Liver (tissue), 3 donors: ENCODE data around the gene NISCH.

Experiments used
- MAX ChIP-seq: IDR thresholded peaks from 2 replicates; pipeline ENCODE4 v1.6.1; 2016; ENCODE audit warnings: antibody characterized with exemption
- SP1 ChIP-seq: IDR thresholded peaks from 2 replicates; pipeline ENCODE4 v1.6.1; 2018; ENCODE audit warnings: antibody characterized with exemption, mild to moderate bottlenecking
- TF ChIP-seq, protein P1 (sequence below): fragments of 150-350 bp; IDR thresholded peaks from 2 replicates; pipeline ENCODE4 v1.5.1; 2017; ENCODE audit warnings: improper control_type of control experiment, low read depth, low read length; ENCODE audit not compliant: missing input control
- TF ChIP-seq, protein P2 (sequence below): IDR thresholded peaks from 2 replicates; pipeline ENCODE4 v1.6.1; 2016; ENCODE audit warnings: antibody characterized with exemption, mild to moderate bottlenecking
- TF ChIP-seq, protein P3 (sequence below): IDR thresholded peaks from 2 replicates; pipeline ENCODE4 v1.6.1; 2016; ENCODE audit warnings: antibody characterized with exemption
- donor health status: healthy.
- donor health status: healthy.

DNA sequence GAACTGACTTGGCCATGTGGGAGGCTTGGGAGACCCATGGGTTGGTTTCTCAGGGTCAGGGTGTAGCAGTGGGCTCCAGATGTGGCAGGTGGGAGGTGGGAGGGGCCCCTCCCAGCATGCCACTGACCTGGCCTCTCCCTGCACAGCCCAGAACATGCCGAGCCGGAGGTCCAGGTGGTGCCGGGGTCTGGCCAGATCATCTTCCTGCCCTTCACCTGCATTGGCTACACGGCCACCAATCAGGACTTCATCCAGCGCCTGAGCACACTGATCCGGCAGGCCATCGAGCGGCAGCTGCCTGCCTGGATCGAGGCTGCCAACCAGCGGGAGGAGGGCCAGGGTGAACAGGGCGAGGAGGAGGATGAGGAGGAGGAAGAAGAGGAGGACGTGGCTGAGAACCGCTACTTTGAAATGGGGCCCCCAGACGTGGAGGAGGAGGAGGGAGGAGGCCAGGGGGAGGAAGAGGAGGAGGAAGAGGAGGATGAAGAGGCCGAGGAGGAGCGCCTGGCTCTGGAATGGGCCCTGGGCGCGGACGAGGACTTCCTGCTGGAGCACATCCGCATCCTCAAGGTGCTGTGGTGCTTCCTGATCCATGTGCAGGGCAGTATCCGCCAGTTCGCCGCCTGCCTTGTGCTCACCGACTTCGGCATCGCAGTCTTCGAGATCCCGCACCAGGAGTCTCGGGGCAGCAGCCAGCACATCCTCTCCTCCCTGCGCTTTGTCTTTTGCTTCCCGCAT, 31.8 kb downstream of the NISCH start:
- TF ChIP-seq, protein P1, sequence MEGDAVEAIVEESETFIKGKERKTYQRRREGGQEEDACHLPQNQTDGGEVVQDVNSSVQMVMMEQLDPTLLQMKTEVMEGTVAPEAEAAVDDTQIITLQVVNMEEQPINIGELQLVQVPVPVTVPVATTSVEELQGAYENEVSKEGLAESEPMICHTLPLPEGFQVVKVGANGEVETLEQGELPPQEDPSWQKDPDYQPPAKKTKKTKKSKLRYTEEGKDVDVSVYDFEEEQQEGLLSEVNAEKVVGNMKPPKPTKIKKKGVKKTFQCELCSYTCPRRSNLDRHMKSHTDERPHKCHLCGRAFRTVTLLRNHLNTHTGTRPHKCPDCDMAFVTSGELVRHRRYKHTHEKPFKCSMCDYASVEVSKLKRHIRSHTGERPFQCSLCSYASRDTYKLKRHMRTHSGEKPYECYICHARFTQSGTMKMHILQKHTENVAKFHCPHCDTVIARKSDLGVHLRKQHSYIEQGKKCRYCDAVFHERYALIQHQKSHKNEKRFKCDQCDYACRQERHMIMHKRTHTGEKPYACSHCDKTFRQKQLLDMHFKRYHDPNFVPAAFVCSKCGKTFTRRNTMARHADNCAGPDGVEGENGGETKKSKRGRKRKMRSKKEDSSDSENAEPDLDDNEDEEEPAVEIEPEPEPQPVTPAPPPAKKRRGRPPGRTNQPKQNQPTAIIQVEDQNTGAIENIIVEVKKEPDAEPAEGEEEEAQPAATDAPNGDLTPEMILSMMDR, result no peak
- TF ChIP-seq, protein P2, sequence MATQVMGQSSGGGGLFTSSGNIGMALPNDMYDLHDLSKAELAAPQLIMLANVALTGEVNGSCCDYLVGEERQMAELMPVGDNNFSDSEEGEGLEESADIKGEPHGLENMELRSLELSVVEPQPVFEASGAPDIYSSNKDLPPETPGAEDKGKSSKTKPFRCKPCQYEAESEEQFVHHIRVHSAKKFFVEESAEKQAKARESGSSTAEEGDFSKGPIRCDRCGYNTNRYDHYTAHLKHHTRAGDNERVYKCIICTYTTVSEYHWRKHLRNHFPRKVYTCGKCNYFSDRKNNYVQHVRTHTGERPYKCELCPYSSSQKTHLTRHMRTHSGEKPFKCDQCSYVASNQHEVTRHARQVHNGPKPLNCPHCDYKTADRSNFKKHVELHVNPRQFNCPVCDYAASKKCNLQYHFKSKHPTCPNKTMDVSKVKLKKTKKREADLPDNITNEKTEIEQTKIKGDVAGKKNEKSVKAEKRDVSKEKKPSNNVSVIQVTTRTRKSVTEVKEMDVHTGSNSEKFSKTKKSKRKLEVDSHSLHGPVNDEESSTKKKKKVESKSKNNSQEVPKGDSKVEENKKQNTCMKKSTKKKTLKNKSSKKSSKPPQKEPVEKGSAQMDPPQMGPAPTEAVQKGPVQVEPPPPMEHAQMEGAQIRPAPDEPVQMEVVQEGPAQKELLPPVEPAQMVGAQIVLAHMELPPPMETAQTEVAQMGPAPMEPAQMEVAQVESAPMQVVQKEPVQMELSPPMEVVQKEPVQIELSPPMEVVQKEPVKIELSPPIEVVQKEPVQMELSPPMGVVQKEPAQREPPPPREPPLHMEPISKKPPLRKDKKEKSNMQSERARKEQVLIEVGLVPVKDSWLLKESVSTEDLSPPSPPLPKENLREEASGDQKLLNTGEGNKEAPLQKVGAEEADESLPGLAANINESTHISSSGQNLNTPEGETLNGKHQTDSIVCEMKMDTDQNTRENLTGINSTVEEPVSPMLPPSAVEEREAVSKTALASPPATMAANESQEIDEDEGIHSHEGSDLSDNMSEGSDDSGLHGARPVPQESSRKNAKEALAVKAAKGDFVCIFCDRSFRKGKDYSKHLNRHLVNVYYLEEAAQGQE, result no peak
- no peak for TF ChIP-seq SP1
- TF ChIP-seq, protein P3, sequence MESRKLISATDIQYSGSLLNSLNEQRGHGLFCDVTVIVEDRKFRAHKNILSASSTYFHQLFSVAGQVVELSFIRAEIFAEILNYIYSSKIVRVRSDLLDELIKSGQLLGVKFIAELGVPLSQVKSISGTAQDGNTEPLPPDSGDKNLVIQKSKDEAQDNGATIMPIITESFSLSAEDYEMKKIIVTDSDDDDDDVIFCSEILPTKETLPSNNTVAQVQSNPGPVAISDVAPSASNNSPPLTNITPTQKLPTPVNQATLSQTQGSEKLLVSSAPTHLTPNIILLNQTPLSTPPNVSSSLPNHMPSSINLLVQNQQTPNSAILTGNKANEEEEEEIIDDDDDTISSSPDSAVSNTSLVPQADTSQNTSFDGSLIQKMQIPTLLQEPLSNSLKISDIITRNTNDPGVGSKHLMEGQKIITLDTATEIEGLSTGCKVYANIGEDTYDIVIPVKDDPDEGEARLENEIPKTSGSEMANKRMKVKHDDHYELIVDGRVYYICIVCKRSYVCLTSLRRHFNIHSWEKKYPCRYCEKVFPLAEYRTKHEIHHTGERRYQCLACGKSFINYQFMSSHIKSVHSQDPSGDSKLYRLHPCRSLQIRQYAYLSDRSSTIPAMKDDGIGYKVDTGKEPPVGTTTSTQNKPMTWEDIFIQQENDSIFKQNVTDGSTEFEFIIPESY, result no peak
- TF ChIP-seq MAX, result no peak
